Measurements from ENCODE around the gene SPRTN.
"Not testable (repeated sequence)": the region's sequence is repeated elsewhere in the genome, so short reads cannot be mapped to it uniquely, and the experiment has no call there.

SPRTN gene

DNA sequence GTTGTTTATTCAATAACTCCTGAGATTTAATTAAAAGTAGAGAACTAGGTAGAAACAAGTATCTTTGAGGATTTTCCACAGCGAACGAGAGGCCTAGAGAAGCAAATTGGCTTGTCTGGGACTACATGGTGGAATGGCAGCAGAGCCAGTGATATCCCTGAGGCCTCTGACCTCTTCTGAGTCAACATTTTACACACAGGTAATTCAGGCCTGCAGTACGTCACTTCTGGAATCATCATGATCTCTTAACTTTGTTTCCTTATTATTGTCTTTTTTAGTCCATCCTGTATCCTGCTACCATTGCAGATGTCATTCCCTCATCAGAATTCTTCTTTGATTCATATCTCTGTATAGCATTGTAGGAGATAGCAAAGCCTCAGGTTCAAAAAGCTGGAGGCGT is 9.9 kb downstream of the SPRTN start:
- peaks cover 86 to 100% (median 94%) of the 10 kb centered on the region in 11 experiments for H3K36me3 ChIP-seq
- H3K4me1 ChIP-seq, result no peaks in the 10 kb centered on the region
- H3K27ac ChIP-seq, result no peak overlapping the region
- TF ChIP-seq Cebpa-rat (IDR thresholded peaks at IDR 0.05), result no peak
- H3K4me3 ChIP-seq, result no peak overlapping the region
- H3K9me3 ChIP-seq (replicated peaks in 1 of 11), result no peaks in the 10 kb centered on the region
- H3K27me3 ChIP-seq, result no peaks in the 10 kb centered on the region
- no peak overlapping the region for H3K9ac ChIP-seq
- no peak overlapping the region for H3K4me2 ChIP-seq
- H4K20me1 ChIP-seq, result peaks cover 0 to 25% (median 5%) of the 10 kb centered on the region in 11 experiments; a peak in 12 of 22 replicates

- Histone ChIP-seq H3K9ac (no peak overlapping the region), H3K4me3 (no peak overlapping the region), H3K9me3 (replicated peaks in 1 of 11) (no peaks in the 10 kb centered on the region), H3K27me3 (no peaks in the 10 kb centered on the region), H3K4me1 (no peaks in the 10 kb centered on the region), H3K27ac (no peak overlapping the region), H4K20me1 (peaks cover 0 to 25% (median 4%) of the 10 kb centered on the region in 11 experiments; a peak in 11 of 22 replicates), H3K4me2 (no peak overlapping the region), H3K36me3 (peaks cover 86 to 100% (median 95%) of the 10 kb centered on the region in 11 experiments)
- TF ChIP-seq Cebpa-rat (IDR thresholded peaks at IDR 0.05), result no peak
These were observed 10.3 kb downstream of the SPRTN start for GRCh38 chr1:231348442-231348841.

- H3K4me1 ChIP-seq; H3K27me3 ChIP-seq; H3K4me2 ChIP-seq; H3K9me3 ChIP-seq (replicated peaks in 1 of 11); H3K4me3 ChIP-seq; H3K9ac ChIP-seq; H3K27ac ChIP-seq: not testable (repeated sequence)
- peaks cover 84 to 98% (median 92%) of the 10 kb centered on the region in 11 experiments for H3K36me3 ChIP-seq
- peaks cover 0 to 25% (median 4%) of the 10 kb centered on the region in 11 experiments; a peak in 9 of 22 replicates for H4K20me1 ChIP-seq
These were observed 10.8 kb downstream of the SPRTN start for GRCh38 chr1:231348856-231349255.

DNA sequence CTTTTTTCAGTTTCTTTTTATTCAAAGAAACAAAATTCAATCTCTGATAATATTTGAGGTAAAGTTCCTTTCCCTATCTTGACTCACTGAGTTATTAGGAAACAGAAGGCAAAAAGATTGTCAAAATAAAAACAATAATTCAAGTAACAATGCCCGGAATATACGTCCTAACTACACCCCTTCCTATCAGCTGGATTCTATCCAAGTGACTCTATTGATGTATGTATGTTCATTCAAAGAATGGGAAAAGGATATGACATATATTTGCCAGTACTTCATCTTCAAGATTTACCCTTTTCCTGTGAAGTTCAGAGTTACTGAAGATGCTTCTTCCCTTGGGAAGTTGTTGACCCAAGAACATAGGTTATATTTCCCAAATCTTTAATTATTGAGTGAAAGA is 13.7 kb downstream of the SPRTN start:
- Histone ChIP-seq H3K27me3 (no peaks in the 10 kb centered on the region), H3K4me3 (no peak overlapping the region), H3K36me3 (peaks cover 68 to 81% (median 72%) of the 10 kb centered on the region in 11 experiments)

GRCh38 chr1:231353086-231353485 is 15.0 kb downstream of the SPRTN start:
- H3K27me3 ChIP-seq, result no peaks in the 10 kb centered on the region
- TF ChIP-seq Cebpa-rat (IDR thresholded peaks at IDR 0.05), result no peak
- no peak overlapping the region for H3K4me2 ChIP-seq
- no peak overlapping the region for H3K9ac ChIP-seq
- peaks cover 0 to 9% (median 0%) of the 10 kb centered on the region in 10 experiments; a peak in 4 of 20 replicates for H3K4me1 ChIP-seq
- no peak overlapping the region for H3K27ac ChIP-seq
- H3K4me3 ChIP-seq, result no peak overlapping the region
- peaks cover 0 to 14% (median 0%) of the 10 kb centered on the region in 11 experiments; a peak in 5 of 22 replicates for H4K20me1 ChIP-seq
- H3K36me3 ChIP-seq, result peaks cover 55 to 69% (median 59%) of the 10 kb centered on the region in 11 experiments
- no peaks in the 10 kb centered on the region for H3K9me3 ChIP-seq (replicated peaks in 1 of 11)

More for the DNA sequence above, 13.7 kb downstream of the SPRTN start:
- Histone ChIP-seq H3K4me2 (no peak overlapping the region), H3K27ac (no peak overlapping the region), H3K4me1 (no peaks in the 10 kb centered on the region), H3K9ac (no peak overlapping the region), H4K20me1 (peaks cover 0 to 8% (median 0%) of the 10 kb centered on the region in 11 experiments; a peak in 6 of 22 replicates), H3K9me3 (replicated peaks in 1 of 11) (no peaks in the 10 kb centered on the region)
- no peak for TF ChIP-seq Cebpa-rat (IDR thresholded peaks at IDR 0.05)

GRCh38 chr1:231354330-231355020 is 16.4 kb downstream of the SPRTN start:
- no peak overlapping the region for H3K4me2 ChIP-seq
- TF ChIP-seq Cebpa-rat (IDR thresholded peaks at IDR 0.05), result no peak
- no peak overlapping the region for H3K4me3 ChIP-seq
- peaks cover 0 to 18% (median 2%) of the 10 kb centered on the region in 11 experiments; a peak in 5 of 22 replicates for H4K20me1 ChIP-seq
- no peak overlapping the region for H3K9ac ChIP-seq
- H3K4me1 ChIP-seq, result peaks cover 0 to 14% (median 2%) of the 10 kb centered on the region in 10 experiments; a peak in 8 of 20 replicates
- peaks cover 41 to 55% (median 45%) of the 10 kb centered on the region in 11 experiments for H3K36me3 ChIP-seq
- no peak overlapping the region for H3K27ac ChIP-seq
- H3K9me3 ChIP-seq (replicated peaks in 1 of 11), result no peaks in the 10 kb centered on the region
- H3K27me3 ChIP-seq, result no peaks in the 10 kb centered on the region

- Histone ChIP-seq H4K20me1 (peaks cover 0 to 25% (median 3%) of the 10 kb centered on the region in 11 experiments; a peak in 4 of 22 replicates), H3K27ac (no peak overlapping the region; a peak in 1 of 22 replicates), H3K4me1 (peaks cover 0 to 19% (median 3%) of the 10 kb centered on the region in 10 experiments; a peak in 8 of 20 replicates), H3K4me2 (no peak overlapping the region), H3K9me3 (replicated peaks in 1 of 11) (no peaks in the 10 kb centered on the region), H3K4me3 (no peak overlapping the region), H3K27me3 (no peaks in the 10 kb centered on the region), H3K36me3 (peaks cover 36 to 52% (median 42%) of the 10 kb centered on the region in 11 experiments), H3K9ac (no peak overlapping the region; a peak in 1 of 22 replicates)
- no peak for TF ChIP-seq Cebpa-rat (IDR thresholded peaks at IDR 0.05)
These were observed 17.1 kb downstream of the SPRTN start for GRCh38 chr1:231355171-231355570.

DNA sequence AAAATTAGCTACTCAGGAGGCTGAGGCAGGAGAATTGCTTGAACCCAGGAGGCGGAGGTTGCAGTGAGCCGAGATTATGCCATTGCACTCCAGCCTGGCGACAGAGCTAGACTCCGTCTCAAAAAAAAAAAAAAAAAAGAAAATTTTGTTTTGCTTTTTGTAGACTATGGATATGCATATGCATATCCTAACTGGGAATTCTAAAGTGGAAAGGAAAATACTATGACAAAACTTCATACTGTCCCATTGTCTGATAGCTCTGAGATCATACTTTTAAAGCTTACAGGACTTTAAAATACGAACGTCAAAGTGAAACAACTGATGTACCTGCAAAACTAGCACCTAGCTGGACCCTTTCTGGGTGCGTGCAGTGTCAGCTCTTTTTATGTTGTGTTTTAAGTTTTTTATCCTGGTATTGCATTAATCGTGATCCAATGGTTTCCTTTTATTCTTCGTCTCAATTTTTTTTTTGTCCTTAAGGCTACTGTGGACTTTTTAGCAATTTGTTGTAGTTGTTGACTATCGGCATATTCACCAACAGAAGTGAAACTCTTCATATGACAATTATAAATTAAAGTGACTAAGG is 19.2 kb downstream of the SPRTN start:
- TF ChIP-seq Cebpa-rat (IDR thresholded peaks at IDR 0.05), result no peak
- no peak overlapping the region for H3K4me3 ChIP-seq
- no peaks in the 10 kb centered on the region for H3K9me3 ChIP-seq (replicated peaks in 1 of 11)
- peaks cover 0 to 30% (median 3%) of the 10 kb centered on the region in 11 experiments; a peak in 4 of 22 replicates for H4K20me1 ChIP-seq
- H3K4me2 ChIP-seq, result no peak overlapping the region; a peak in 1 of 22 replicates
- H3K27me3 ChIP-seq, result no peaks in the 10 kb centered on the region
- H3K36me3 ChIP-seq, result peaks cover 25 to 54% (median 41%) of the 10 kb centered on the region in 11 experiments
- H3K4me1 ChIP-seq, result peaks cover 0 to 19% (median 3%) of the 10 kb centered on the region in 10 experiments; a peak in 8 of 20 replicates
- no peak overlapping the region for H3K9ac ChIP-seq
- H3K27ac ChIP-seq, result no peak overlapping the region

GRCh38 chr1:231357831-231358354 is 19.8 kb downstream of the SPRTN start:
- H3K4me1 ChIP-seq, result peaks cover 0 to 19% (median 3%) of the 10 kb centered on the region in 10 experiments; a peak in 8 of 20 replicates
- H3K4me2 ChIP-seq, result peak overlapping the region in 1 of 11 experiments; percentile 7; a peak in 1 of 22 replicates
- H3K27ac ChIP-seq, result no peak overlapping the region
- peaks cover 0 to 33% (median 3%) of the 10 kb centered on the region in 11 experiments; a peak in 4 of 22 replicates for H4K20me1 ChIP-seq
- H3K4me3 ChIP-seq, result no peak overlapping the region
- no peak for TF ChIP-seq Cebpa-rat (IDR thresholded peaks at IDR 0.05)
- no peaks in the 10 kb centered on the region for H3K9me3 ChIP-seq (replicated peaks in 1 of 11)
- H3K27me3 ChIP-seq, result no peaks in the 10 kb centered on the region
- H3K36me3 ChIP-seq, result peaks cover 19 to 54% (median 41%) of the 10 kb centered on the region in 11 experiments
- no peak overlapping the region for H3K9ac ChIP-seq
